Stimulated activated CD4-positive, alpha-beta T cell treated with anti-CD3 and anti-CD28 coated beads, Interleukin-4, amount 100 ng/mL, for 4 hours (primary cell): ENCODE data around the gene CAMK1D.
A peak's percentile ranks its signal among the peaks of the same experiment; 100 is the strongest.

Experiments
- DNase-seq, 2 experiments: peaks; one replicate each; pipeline ENCODE4 v3.0.0-alpha.2; 2020

The CAMK1D gene

DNA sequence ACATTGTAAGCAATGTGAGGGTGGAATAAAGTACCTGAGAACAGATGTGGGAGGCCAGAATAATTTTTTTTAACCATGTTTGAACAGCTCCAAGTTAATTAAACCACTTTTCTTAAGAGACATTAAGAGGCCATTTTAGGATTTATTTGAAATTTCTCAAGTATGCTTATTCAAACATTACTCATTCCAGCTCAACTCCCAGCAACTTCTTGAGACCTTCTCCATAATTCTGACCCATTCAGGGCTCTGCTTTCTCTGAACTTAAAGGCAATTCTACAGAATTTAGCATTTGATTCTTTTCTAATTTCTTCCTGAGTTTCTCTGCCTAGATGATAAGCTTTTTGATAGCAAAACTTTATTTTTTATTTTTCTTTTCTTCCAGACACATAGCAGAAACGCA is 314.5 kb downstream of the CAMK1D start:
- DNase-seq, result no peak

DNA sequence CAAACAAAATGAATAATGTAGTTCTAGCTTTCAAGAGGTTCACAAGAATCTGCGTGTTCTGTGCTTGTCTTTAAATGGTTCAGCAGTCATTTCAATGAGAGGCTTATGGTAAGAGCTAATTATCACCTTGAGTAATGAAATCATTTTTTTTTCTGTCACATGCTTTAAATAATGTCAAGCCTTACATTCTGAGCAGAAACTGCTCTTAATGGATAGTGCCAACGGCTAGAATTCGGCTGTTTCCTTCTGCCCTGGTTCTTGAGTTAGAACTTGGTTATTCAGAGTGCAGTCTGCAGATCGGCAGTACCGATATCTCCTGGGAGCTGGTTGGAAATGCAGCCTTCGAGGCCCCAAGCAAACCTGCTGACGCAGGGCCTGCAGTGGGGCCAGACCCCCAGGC is 316.2 kb downstream of the CAMK1D start:
- DNase-seq, result no peak

DNA sequence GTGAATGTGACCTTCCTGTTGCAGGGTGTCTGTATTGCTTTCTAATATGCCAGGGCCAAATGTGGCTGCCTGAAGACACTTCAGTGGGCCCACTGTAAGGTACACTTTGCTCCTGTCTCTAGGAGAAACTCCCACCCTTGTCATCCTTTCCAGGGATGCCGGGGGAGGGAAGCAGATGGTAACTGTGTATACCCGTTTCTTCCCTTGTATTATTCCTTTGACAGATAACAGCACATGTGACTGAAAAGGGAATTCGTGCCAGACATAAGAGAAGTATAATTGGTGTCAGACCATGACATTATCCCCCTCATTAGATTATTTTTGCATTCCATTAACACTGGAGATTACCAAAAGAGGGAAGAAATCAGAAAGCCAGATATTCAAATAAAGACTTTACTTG is 317.7 kb downstream of the CAMK1D start:
- no peak for DNase-seq

DNA sequence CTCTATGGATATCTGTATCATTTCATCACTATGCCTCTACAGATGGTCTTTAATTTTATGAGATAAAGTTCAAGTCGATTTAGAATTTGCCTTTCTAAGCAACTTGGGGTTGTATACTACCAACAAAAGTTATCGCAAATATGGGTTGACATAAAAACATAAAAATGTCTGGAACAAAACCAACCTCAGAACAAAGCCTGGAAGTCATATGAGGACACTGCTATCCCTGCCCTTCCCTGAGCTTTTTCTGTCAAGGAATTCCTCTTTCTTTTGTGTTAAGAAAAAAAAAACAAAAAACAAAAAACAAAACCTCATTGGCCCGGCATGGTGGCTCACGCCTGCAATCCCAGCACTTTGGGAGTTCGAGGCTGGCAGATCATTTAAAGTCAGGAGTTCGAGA is 319.3 kb downstream of the CAMK1D start:
- DNase-seq, result no peak

DNA sequence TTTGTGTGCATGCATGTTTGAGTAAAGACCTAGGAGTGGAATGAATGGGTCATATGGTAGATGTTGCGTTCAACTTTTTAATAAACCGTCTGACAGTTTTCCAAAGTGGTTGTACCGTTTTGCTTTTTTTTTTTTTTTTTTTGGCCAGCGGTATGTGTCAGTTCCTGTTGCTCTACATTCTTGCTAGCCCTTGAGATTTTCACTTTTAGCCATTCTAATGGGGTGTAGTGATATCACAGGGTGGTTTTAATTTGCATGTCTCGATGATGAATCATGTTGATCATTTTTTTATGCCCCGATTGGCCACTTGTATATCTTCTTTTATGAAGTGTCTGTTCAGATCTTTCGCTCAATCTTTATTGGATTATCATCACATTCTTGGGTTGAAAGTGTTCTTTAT is 320.7 kb downstream of the CAMK1D start:
- no peak for DNase-seq

DNA sequence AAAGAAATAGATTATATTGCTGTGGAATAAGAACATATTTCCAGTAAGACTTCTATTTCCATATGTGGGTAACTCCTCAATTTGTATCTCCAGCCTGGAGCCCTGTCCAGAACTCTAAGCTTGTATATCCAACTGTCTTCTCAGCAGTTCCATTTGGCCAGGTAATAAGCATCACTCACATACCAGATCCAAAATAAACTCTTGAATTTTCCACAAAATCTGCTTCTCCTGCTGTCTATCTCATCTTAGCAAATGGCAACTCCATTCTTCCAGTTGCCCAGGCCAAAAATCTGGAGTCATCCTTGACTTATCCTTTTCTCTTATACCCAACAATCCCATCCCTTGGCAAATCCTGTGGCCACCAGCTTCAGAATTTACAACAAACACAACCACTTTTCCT is 325.8 kb downstream of the CAMK1D start:
- DNase-seq, result no peak

DNA sequence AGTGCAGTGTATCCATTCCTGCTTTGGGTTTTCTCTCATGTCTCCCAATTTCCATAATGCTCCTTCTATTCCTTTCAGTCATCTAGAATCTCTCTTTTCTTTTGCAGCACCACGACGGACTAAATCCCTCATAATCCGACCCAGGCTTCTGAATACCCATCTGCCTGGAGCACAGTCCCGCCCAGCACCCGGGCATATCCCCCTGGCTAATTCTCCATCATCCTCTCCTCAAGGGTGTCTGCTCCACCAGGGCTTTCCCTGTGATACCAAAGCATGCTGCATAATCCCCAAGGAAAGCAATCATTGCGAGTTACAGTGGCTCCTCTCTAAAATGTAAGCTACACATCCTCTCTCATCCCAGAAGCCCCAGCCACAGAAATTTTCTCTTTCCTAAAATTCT is 330.3 kb downstream of the CAMK1D start:
- no peak for DNase-seq

DNA sequence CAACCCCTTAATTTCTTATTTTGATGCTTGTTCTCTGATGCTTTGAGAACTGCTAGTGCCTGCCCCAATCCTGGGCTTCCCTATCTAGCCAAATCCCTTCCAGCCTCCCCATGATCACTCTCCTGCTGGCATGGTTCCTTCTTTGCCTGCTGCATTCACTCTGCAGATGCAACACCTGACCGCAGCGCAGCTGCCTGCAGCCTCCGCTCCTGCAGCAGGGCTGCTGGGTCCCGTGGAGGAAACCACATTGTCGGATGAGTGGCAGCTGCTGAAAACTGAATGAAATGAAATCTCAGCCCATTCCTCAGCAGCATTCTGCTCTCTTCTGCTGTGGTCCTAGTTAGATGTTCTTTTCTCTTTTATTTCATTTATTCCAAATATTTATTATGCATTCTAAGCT is 331.9 kb downstream of the CAMK1D start:
- no peak for DNase-seq

DNA sequence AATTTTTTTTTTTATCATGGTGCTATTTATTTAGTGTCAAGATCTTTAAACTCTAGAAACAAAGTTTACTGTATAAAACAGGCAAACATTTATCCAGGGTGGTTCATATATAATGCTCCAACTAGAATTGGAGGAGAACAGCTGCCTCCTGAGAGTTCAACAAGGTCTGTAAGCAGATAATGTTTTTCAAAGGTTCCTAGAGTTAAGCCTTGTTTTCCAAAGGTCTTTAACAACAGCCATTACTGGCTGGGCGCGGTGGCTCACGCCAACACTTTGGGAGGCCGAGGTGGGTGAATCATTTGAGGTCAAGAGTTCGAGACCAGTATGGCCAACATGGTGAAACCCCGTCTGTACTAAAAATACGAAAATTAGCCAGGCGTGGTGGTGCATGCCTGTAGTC is 335.4 kb downstream of the CAMK1D start:
- DNase-seq, result no peak

DNA sequence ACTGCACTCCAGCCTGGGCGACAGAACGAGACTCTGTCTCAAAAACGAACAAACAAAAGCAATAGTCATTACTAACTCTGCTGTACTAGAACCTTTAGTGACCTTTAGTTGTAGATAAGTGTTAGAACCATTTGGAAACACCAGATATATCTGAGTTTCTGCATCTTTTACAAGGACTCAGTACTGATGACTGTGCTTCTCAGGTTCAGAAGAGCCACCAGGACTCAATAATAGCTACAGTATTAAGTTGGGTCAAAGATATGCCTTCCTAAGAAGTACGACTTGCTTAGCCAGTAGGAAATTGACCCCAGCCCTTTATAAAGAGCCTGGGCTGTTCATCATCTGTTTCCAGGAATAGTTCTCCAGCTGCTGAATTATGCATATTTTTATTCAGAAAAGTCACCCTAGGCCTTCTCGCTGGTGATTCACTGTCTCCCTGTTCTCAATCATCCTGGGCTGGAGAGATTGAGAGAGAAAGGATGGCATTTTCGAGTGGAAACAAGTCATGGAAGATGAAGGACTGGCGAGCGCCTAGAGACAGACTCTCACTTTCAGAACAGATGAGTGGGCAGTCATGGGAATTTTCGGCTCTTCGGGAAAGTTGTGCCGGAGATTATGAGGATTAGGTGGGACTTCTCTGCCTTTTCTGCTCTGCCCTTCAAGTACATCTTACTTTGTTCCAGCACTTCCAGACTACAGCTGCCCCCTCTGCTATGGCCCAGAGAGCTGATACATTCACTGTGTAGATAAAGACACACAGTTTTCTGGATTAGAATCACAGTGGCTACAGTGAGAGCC is 336.1 kb downstream of the CAMK1D start:
- no peak for DNase-seq

DNA sequence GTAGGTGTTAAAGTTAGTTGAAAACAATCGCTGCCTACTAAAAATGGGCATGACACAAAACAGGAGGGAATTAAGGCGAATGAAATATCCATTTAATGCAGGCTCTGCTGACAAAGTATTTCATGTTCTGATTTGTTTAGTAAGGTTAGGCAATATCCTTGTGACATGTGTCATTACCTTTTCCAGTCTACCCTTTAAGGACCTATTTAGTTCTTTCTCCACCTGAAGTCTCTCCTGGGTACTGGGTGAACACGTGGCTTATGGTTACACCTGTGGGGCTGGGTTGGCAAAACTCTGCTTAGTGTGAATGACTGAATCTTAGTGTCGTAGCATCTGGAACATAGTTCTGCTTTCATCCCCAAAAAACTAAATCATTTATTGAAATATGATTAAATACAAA is 338.6 kb downstream of the CAMK1D start:
- no peak for DNase-seq

DNA sequence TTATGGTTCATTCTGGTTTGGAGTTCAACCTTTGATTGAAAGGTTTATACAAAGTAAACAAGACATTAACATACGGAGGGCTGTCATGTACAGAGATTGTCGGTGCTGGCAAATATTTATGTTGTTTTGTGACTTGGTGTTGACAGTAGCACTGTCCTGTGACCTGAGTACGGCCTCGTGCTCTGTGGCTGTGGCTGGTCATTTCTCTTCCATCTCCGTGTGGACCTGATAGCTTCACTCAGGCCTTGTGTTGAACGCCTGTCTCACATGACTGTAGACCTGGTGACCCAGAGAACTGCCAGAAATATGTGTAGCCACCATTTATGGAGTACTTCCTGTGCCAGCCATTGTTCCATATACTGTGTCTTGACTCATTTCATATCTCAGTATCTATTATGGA is 340.5 kb downstream of the CAMK1D start:
- DNase-seq, result no peak

DNA sequence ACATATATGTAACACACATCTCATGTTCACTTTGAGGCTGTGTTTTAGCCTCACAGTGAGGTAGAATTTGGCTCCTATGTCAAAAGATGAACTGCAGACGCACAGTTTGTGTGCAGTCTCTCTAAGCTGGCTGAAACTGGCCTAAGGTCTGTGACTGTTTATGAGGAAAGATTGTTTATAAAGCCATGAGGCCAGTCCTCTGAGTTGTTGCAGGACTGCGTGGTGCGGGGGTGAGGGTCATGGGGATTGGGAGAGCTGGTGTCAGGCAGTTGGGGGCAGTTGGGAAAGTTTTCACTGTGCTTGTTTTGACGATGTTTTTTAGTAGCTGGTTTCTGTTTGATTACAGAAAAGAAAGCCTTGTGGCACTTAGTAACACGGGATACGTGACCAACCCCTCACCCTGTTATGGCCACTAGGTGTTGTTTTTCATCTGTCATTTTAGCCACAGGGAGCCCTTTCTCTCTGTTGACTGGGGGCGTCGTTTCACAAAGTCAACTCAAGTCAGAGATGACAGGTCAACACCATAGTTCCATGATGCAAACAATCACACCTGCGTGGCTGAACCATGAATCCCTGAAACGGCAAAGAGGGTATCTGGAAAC is 341.3 kb downstream of the CAMK1D start:
- DNase-seq, result no peak

DNA sequence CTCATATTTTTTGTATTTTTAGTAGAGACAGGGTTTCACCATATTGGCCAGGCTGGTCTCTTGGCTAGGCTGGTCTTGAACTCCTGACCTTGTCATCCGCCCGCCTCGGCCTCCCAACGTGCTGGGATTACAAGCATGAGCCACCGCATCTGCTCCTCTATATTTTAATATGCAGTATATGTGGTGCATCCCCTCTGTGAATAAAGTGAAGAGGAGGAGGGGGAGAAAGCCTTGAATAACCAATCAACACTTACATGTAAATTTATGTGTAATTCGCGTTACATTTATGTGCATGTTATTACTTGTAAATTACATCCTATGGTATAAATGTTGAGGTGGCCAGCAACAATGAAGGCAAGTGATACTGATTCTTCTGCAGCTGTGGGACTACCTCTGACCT is 342.2 kb downstream of the CAMK1D start:
- no peak for DNase-seq

DNA sequence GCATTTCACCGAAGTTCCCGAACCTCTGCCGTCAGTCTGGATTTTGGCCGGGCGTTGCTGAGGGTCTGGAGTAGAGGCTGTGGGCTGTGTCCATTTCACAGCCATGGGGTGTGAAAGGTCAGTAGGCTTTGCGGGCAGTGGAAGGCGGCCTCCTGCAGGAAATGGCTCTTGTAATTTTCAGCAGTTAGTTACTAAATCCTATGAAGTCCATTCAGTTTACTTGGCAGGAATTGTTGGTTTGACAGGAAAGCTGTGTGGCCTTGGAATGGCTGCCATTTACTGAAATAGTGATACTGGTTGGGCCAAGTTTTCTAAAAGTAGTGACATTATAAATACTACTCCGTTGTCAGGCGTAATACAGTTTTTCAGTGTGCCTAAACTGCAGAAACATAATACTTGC is 348.4 kb downstream of the CAMK1D start:
- DNase-seq, result no peak

DNA sequence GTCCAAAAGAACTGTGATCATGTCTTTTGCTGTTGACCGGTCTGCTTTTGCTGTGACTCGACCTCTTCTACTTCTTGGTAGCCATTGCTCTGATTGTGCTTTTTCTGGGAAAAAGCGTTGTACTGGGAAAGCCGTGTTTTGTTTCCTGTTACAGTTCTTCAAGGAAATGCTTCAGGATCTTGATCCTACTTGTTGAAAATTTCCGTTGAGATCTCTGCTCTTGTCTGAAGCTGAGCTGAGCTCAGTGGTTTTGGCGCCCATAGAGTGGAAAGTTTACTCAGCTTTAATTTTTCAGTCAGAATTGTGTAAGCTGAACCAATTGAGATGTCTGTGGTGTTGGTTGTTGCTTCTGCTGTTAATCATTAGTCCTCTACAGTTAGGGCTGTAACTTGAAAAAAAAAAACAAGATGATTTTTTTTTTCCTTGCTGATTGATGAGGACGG is 349.9 kb downstream of the CAMK1D start:
- no peak for DNase-seq

DNA sequence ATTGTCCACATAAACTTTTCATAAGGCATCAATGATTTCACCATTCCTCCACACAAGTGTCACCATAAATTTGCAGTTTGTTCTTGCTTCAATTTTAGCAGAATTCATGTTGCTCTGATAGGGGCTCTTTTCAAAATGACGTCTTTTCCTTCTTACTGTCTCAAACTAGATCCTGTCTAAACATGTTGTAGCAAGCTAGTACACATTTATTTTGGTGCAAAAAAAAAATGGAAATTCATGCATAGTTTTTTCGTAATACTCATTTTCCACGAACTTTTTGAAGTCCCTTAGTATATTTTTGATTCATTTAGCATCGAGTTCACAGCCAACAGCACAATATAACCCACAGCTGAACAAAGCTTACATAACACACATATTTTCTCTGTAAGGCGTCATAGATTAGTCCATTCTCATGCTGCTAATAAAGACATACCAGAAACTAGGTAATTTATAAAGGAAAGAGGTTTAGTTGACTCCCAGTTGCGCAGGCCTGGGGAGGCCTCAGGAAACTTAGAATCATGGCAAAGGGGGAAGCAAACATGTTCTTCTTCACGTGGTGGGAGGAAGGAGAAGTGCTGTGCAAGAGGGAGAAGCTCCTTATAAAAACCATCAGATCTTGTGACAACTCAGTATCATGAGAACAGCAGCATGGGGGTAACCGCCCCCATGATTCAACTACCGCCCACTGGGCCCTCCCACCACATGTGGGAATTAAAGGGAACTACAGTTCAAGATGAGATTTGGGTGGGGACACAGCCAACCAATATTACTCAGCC is 350.6 kb downstream of the CAMK1D start:
- DNase-seq, result peak in 1 of 2 experiments; percentile 17

DNA sequence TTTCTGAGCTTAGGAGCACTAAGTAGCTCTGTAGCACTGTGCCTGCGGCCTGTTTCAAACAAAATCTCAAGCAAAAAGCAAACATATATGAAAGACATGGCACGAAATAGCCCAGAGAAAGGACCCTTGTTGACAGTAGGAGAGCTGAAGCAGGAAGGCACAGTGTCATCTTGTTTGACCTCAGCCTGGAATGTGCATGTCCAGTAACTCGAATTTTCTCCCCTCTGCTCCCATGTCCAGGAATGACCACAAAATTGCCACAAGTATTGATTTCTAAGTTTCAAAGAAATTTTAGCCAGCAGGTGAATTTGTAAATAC is 351.2 kb downstream of the CAMK1D start:
- no peak for DNase-seq

DNA sequence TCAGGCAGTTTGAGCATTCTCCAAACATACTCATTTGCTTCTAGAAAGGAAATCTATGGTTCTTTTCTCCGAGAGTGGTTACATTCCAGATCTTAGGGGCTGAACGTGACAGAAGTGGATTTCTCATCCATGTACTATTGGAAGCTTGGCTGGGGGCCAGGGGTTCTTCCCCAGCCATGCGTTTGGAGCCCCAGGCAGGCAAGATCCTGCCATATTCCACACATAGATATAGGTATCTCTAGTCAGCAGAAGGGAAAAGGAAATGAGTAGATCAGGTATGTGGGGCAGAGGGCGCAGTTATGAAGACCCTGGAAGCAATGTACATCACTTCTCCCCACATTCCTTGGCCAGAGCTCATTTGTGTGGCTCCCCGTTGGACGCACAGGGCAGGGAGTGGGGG is 352.3 kb downstream of the CAMK1D start:
- no peak for DNase-seq

DNA sequence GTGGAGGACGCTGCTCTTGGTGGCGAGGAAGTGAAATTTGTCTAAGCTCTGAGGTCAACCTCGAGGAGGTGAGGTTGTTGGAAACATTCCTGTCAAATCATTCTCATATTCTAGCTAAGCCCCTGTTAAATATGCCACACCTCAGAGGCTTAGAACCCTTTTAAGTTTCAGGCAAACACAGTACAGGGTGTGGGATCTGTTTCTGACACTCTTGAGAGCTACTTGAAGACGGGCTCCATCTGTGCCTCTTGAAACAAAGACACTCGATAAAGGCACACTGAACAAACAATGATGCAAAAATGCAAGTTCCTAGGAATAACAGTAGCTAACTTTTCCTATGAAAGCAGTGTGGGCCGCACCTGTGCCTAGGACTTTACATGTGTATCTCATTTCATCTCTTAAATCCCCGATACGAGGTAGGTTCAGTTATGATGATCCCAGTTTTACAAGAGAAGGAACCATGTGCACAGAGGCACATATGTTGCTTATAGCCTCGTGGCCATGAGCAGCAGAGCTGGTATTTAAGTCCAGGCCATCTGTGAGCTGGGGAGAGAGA is 352.9 kb downstream of the CAMK1D start:
- DNase-seq, result no peak

DNA sequence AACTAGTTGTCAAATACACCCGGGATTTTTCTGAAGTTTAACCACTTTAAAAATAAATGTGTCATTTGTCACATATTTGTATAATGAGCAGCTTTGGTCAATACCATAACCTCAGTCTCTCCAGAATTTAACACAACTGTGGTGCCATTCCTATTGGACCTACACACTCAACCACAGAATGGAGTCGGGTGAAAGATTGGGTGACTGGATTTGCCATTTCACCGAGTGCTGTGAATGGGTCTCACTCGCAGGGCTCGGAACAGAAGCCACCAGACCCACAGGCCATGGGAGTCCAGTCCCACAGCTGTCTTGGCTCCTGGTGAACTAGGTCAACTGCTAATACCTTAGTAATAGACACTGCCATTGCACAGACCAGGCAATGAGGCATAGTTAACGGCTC is 353.8 kb downstream of the CAMK1D start:
- no peak for DNase-seq

DNA sequence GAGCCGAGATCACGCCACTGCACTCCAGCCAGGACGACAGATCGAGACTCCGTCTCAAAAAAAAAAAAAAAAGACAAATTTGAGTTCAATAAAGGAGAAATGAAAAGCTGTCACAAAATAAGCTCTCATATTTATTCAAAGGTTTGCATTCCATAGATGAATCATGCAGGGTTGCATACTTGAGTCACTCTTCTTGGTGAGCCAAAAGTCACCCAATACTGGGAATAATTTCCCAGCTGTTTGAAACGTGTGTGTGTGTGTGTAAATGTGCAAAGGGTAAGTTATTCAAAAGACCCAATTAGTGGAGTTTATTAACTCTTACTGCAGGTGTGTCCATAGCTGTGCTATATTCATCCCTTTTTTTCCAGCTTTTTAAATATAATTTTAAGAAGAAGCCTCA is 354.5 kb downstream of the CAMK1D start:
- no peak for DNase-seq

DNA sequence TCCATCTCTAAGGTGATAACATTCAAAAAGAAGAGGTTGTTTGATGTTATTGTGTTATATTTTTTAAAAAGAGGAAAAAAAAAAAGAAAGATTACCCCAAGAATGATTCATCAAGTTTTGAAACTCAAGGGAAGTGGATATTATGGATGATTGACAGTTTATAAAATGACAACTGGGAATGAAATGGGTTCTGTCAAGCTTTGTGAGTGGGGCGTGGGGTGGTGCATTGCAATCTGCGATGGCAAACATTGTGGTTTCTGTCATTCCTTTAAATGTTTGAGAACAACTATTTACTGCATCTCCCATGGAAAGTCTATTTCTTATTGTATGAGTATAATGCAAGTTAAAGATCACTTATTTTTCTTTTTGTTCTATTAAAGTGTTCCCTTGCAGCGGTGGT is 355.1 kb downstream of the CAMK1D start:
- DNase-seq, result no peak

DNA sequence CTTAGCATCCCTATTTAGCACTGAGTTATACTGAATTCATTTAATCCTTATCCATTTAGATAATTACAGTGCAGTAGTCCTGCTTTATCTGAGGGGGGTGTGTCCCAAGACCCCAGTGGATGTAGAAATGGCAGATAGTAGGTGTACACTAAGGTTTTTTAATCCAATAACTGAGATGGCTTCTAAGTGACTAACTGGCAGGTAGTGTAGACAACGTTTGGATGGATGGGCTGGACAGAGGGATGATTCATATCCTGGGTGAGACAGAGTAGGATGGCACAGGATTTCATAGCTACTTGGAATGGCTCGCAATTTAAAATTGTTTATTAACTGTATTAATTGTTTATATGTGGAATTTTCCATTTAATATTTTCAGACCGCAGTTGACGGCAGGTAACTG is 356.6 kb downstream of the CAMK1D start:
- no peak for DNase-seq
